Hepatocyte (in vitro differentiated cells): ENCODE measurements around the gene ZDHHC14. TPM values are rescaled to one million over a fixed set of nuclear protein-coding genes. Genes with fewer than 3 reads are reported as not detected.

ENCODE experiments used
- DNase-seq: peaks from one replicate; pipeline ENCODE4 v3.0.0-alpha.2; 2016; ENCODE audit warnings: low spot score
- H2AFZ ChIP-seq: fragments of 200-600 bp; sonication (generic); 2 replicates; pipeline ENCODE4 v1.6.0; 2016; ENCODE audit warnings: antibody characterized with exemption, mild to moderate bottlenecking
- H3K27ac ChIP-seq: fragments of 200-600 bp; sonication (generic); 2 replicates; pipeline ENCODE4 v1.5.1; 2016; ENCODE audit warnings: mild to moderate bottlenecking
- H3K27me3 ChIP-seq: fragments of 200-600 bp; sonication (generic); 2 replicates; pipeline ENCODE4 v1.6.1; 2016
- H3K36me3 ChIP-seq: fragments of 200-600 bp; sonication (generic); replicated peaks from 2 replicates; pipeline ENCODE4 v1.5.1; 2016; ENCODE audit warnings: low read depth; ENCODE audit not compliant: insufficient read depth
- H3K4me1 ChIP-seq: fragments of 200-600 bp; sonication (generic); 2 replicates; pipeline ENCODE4 v1.5.1; 2016; ENCODE audit warnings: mild to moderate bottlenecking, moderate library complexity; ENCODE audit not compliant: insufficient read depth
- H3K4me2 ChIP-seq: fragments of 200-600 bp; sonication (generic); 2 replicates; pipeline ENCODE4 v1.6.0; 2016
- H3K4me3 ChIP-seq: fragments of 200-600 bp; sonication (generic); 2 replicates; pipeline ENCODE4 v1.5.1; 2016; ENCODE audit warnings: mild to moderate bottlenecking
- H3K79me2 ChIP-seq: fragments of 200-600 bp; sonication (generic); 2 replicates; pipeline ENCODE4 v1.6.0; 2017; ENCODE audit warnings: mild to moderate bottlenecking
- H3K9me2 ChIP-seq: fragments of 200-600 bp; sonication (generic); replicated peaks from 2 replicates; pipeline ENCODE4 v1.6.0; 2017; ENCODE audit warnings: mild to moderate bottlenecking; ENCODE audit not compliant: insufficient read depth
- H3K9me3 ChIP-seq: fragments of 200-600 bp; sonication (generic); 2 replicates; pipeline ENCODE4 v1.5.1; 2016; ENCODE audit warnings: low read depth, mild to moderate bottlenecking
- H4K20me1 ChIP-seq: fragments of 200-600 bp; sonication (generic); 2 replicates; pipeline ENCODE4 v1.6.0; 2016; ENCODE audit warnings: mild to moderate bottlenecking; ENCODE audit not compliant: insufficient read depth, poor library complexity, severe bottlenecking
- EZH2 ChIP-seq: fragments of 200-600 bp; sonication (generic); IDR thresholded peaks from 2 replicates; pipeline ENCODE4 v1.6.1; 2016; ENCODE audit warnings: antibody characterized with exemption, mild to moderate bottlenecking, borderline replicate concordance
- EZH2phosphoT487 ChIP-seq: fragments of 200-600 bp; sonication (generic); IDR thresholded peaks from one replicate; pipeline ENCODE4 v1.6.1; 2018; ENCODE audit warnings: antibody characterized with exemption, mild to moderate bottlenecking, low read depth, moderate library complexity; ENCODE audit not compliant: unreplicated experiment, severe bottlenecking
- WGBS: methylation state at CpG from one replicate; pipeline ENCODE4 v1.1.6; 2016; ENCODE audit warnings: low lambda C conversion rate; ENCODE audit errors: missing lambda C conversion rate; 5-methylcytosine and 5-hydroxymethylcytosine counted together
- polyA plus RNA-seq: library from polyadenylated mRNA; unstranded; fragments of >200 nt; fragmentation: Nextera tagmentation; extraction: Ambion mirVana; gene quantifications from 2 replicates; pipeline ENCODE4 v1.2.1, GENCODE V29; 2016
- total RNA-seq: library from RNA; depleted of rRNA; stranded (reverse); fragments of >200 nt; gene quantifications from 2 replicates; pipeline ENCODE4 v1.2.3, GENCODE V29; 2014
- TF ChIP-seq, protein P1 (sequence below): fragments of 200-600 bp; sonication (generic); IDR thresholded peaks from 2 replicates; pipeline ENCODE4 v1.5.1; 2016; ENCODE audit warnings: antibody characterized with exemption, mild to moderate bottlenecking; ENCODE audit not compliant: poor library complexity

Gene ZDHHC14
- total and polyA plus RNA-seq, 2 experiments from 2014 or later, result 11.8 to 25.2 TPM

- Histone ChIP-seq H3K4me2 (no peak overlapping the region), H2AFZ (no peak overlapping the region), H3K4me1 (peaks cover 12% of the 10 kb centered on the region), H3K27ac (no peak overlapping the region), H3K27me3 (no peaks in the 10 kb centered on the region), H3K36me3 (no peaks in the 10 kb centered on the region), H4K20me1 (no peaks in the 10 kb centered on the region), H3K9me3 (no peaks in the 10 kb centered on the region), H3K79me2 (peaks cover 11% of the 10 kb centered on the region), H3K4me3 (no peak overlapping the region), H3K9me2 (no peaks in the 10 kb centered on the region)
- no peak for DNase-seq
- no peak for TF ChIP-seq EZH2
- TF ChIP-seq, protein P1, sequence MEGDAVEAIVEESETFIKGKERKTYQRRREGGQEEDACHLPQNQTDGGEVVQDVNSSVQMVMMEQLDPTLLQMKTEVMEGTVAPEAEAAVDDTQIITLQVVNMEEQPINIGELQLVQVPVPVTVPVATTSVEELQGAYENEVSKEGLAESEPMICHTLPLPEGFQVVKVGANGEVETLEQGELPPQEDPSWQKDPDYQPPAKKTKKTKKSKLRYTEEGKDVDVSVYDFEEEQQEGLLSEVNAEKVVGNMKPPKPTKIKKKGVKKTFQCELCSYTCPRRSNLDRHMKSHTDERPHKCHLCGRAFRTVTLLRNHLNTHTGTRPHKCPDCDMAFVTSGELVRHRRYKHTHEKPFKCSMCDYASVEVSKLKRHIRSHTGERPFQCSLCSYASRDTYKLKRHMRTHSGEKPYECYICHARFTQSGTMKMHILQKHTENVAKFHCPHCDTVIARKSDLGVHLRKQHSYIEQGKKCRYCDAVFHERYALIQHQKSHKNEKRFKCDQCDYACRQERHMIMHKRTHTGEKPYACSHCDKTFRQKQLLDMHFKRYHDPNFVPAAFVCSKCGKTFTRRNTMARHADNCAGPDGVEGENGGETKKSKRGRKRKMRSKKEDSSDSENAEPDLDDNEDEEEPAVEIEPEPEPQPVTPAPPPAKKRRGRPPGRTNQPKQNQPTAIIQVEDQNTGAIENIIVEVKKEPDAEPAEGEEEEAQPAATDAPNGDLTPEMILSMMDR, result no peak
- TF ChIP-seq EZH2phosphoT487, result no peak
- 92% methylated on average over 16 of the region's 16 CpGs for WGBS
Observed at GRCh38 chr6:157490611-157491269, 109.8 kb downstream of the ZDHHC14 start.

GRCh38 chr6:157491571-157492232, 110.7 kb downstream of the ZDHHC14 start:
- Histone ChIP-seq H3K9me2 (no peaks in the 10 kb centered on the region), H3K4me1 (peaks cover 12% of the 10 kb centered on the region), H3K4me2 (no peak overlapping the region), H3K79me2 (peaks cover 11% of the 10 kb centered on the region), H2AFZ (no peak overlapping the region), H4K20me1 (no peaks in the 10 kb centered on the region), H3K27ac (no peak overlapping the region), H3K36me3 (no peaks in the 10 kb centered on the region), H3K9me3 (no peaks in the 10 kb centered on the region), H3K4me3 (no peak overlapping the region), H3K27me3 (no peaks in the 10 kb centered on the region)
- TF ChIP-seq, protein P1, result no peak
- 91% methylated on average over 20 of the region's 20 CpGs for WGBS
- DNase-seq, result no peak

- Histone ChIP-seq H3K36me3 (no peaks in the 10 kb centered on the region), H3K4me1 (peaks cover 12% of the 10 kb centered on the region), H3K79me2 (peaks cover 11% of the 10 kb centered on the region), H4K20me1 (no peaks in the 10 kb centered on the region), H3K9me2 (no peaks in the 10 kb centered on the region), H2AFZ (no peak overlapping the region), H3K27me3 (no peaks in the 10 kb centered on the region), H3K9me3 (no peaks in the 10 kb centered on the region), H3K4me2 (no peak overlapping the region), H3K4me3 (no peak overlapping the region), H3K27ac (no peak overlapping the region)
- TF ChIP-seq EZH2phosphoT487, result no peak
- no peak for TF ChIP-seq EZH2
- TF ChIP-seq, protein P1, result no peak
- 91% methylated on average over 12 of the region's 12 CpGs for WGBS
- DNase-seq, result no peak
Observed at GRCh38 chr6:157492249-157492648, 111.3 kb downstream of the ZDHHC14 start.
